Osteoblast (primary cell): ENCODE data around the gene TFDP1. TPM values are rescaled to one million over a fixed set of nuclear protein-coding genes. Genes with fewer than 3 reads are reported as not detected.
A peak's percentile ranks its signal among the peaks of the same experiment; 100 is the strongest.

Source experiments
- DNase-seq: peaks from one replicate; pipeline ENCODE4 v3.0.0; 2011; ENCODE audit warnings: low spot score, mixed read lengths; ENCODE audit not compliant: insufficient read length; ENCODE audit errors: missing footprints
- H2AFZ ChIP-seq: 2 replicates; pipeline ENCODE4 v1.6.0; 2011; ENCODE audit warnings: mild to moderate bottlenecking, low read length
- H3K27ac ChIP-seq: 2 replicates; pipeline ENCODE4 v1.5.1; 2011; ENCODE audit warnings: mild to moderate bottlenecking, low read depth, low read length, moderate library complexity
- H3K27me3 ChIP-seq: 2 replicates; pipeline ENCODE4 v1.6.0; 2012; ENCODE audit warnings: mild to moderate bottlenecking, control low read depth, inconsistent platforms, low read length, moderate library complexity; ENCODE audit not compliant: insufficient read depth
- H3K36me3 ChIP-seq: 2 replicates; pipeline ENCODE4 v1.5.1; 2011; ENCODE audit warnings: mild to moderate bottlenecking, low read length, control low read depth, moderate library complexity; ENCODE audit not compliant: insufficient read depth
- H3K4me1 ChIP-seq: 2 replicates; pipeline ENCODE4 v1.5.1; 2011; ENCODE audit warnings: mild to moderate bottlenecking, low read length, control low read depth, moderate library complexity; ENCODE audit not compliant: insufficient read depth
- H3K4me2 ChIP-seq: 2 replicates; pipeline ENCODE4 v1.6.0; 2011; ENCODE audit warnings: mild to moderate bottlenecking, low read length; ENCODE audit not compliant: insufficient read depth
- H3K4me3 ChIP-seq: fragments of 200-600 bp; sonication (generic); 3 replicates; pipeline ENCODE4 v1.5.1; 2012; ENCODE audit warnings: mild to moderate bottlenecking, low read length, inconsistent platforms; ENCODE audit not compliant: insufficient read depth
- H3K79me2 ChIP-seq: 2 replicates; pipeline ENCODE4 v1.6.0; 2012; ENCODE audit warnings: mild to moderate bottlenecking, low read length, control low read depth, inconsistent platforms; ENCODE audit not compliant: insufficient read depth
- H3K9me3 ChIP-seq: 2 replicates; pipeline ENCODE4 v1.5.1; 2011; ENCODE audit warnings: low read depth, low read length, control low read depth
- H4K20me1 ChIP-seq: 2 replicates; pipeline ENCODE4 v1.6.0; 2012; ENCODE audit warnings: mild to moderate bottlenecking, low read length, control low read depth; ENCODE audit not compliant: insufficient read depth
- total RNA-seq: library from RNA; depleted of rRNA; stranded (reverse); fragments of >200 nt; gene quantifications from 2 replicates; pipeline ENCODE4 v1.2.3, GENCODE V29; 2012
- TF ChIP-seq, protein P1 (sequence below): IDR thresholded peaks from 2 replicates; pipeline ENCODE4 v1.5.1; 2011; ENCODE audit warnings: mild to moderate bottlenecking, low read depth, low read length, moderate library complexity; ENCODE audit errors: extremely low read depth

TFDP1 gene
- total RNA-seq, 1 donor = 56.8 TPM

- H3K27ac ChIP-seq = no peak overlapping the region
- no peak overlapping the region for H3K4me2 ChIP-seq
- TF ChIP-seq, protein P1, sequence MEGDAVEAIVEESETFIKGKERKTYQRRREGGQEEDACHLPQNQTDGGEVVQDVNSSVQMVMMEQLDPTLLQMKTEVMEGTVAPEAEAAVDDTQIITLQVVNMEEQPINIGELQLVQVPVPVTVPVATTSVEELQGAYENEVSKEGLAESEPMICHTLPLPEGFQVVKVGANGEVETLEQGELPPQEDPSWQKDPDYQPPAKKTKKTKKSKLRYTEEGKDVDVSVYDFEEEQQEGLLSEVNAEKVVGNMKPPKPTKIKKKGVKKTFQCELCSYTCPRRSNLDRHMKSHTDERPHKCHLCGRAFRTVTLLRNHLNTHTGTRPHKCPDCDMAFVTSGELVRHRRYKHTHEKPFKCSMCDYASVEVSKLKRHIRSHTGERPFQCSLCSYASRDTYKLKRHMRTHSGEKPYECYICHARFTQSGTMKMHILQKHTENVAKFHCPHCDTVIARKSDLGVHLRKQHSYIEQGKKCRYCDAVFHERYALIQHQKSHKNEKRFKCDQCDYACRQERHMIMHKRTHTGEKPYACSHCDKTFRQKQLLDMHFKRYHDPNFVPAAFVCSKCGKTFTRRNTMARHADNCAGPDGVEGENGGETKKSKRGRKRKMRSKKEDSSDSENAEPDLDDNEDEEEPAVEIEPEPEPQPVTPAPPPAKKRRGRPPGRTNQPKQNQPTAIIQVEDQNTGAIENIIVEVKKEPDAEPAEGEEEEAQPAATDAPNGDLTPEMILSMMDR = no peak
- no peak overlapping the region for H2AFZ ChIP-seq
- DNase-seq = peak; percentile 72
- peaks cover 61% of the 10 kb centered on the region for H4K20me1 ChIP-seq
- no peaks in the 10 kb centered on the region for H3K27me3 ChIP-seq
- peaks cover 99% of the 10 kb centered on the region for H3K79me2 ChIP-seq
- H3K36me3 ChIP-seq = peaks cover 28% of the 10 kb centered on the region
- no peaks in the 10 kb centered on the region for H3K4me1 ChIP-seq
- no peaks in the 10 kb centered on the region for H3K9me3 ChIP-seq
- H3K4me3 ChIP-seq = no peak overlapping the region
These were observed 18.7 kb downstream of the TFDP1 start for GRCh38 chr13:113603116-113603710.

- no peak overlapping the region for H3K4me2 ChIP-seq
- H3K27me3 ChIP-seq = no peaks in the 10 kb centered on the region
- no peak overlapping the region for H2AFZ ChIP-seq
- TF ChIP-seq, protein P1 = no peak
- no peak overlapping the region for H3K27ac ChIP-seq
- H3K79me2 ChIP-seq = peaks cover 99% of the 10 kb centered on the region
- H3K4me3 ChIP-seq = no peak overlapping the region
- peaks cover 61% of the 10 kb centered on the region for H4K20me1 ChIP-seq
- no peaks in the 10 kb centered on the region for H3K9me3 ChIP-seq
- peak; percentile 84 for DNase-seq
- no peaks in the 10 kb centered on the region for H3K4me1 ChIP-seq
- H3K36me3 ChIP-seq = peaks cover 23% of the 10 kb centered on the region
These were observed 19.6 kb downstream of the TFDP1 start for GRCh38 chr13:113604186-113604585.

DNA sequence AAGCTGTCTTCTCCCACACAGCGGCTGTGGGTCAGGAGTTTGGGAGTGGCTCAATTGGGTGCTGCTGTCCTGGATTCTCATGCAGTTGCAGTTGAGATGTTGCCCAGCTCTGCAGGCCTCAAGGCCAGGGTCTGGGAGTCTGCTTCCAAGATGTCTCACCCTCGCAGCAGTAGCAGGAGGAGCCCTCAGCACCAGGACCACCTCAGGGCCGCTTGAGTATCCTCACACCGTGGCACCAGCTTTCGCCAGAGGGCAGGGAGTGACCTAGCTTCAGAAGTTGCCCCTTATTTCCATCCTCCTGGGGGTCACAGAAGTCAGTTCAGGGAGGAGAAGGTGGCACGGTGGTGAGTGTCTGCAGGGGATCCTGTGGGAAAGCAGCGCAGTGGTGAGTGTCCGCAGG, 20.9 kb downstream of the TFDP1 start:
- TF ChIP-seq, protein P1 = no peak
- no peaks in the 10 kb centered on the region for H3K9me3 ChIP-seq
- peaks cover 99% of the 10 kb centered on the region for H3K79me2 ChIP-seq
- no peak overlapping the region for H3K27ac ChIP-seq
- no peak overlapping the region for H3K4me3 ChIP-seq
- H3K4me2 ChIP-seq = no peak overlapping the region
- no peak overlapping the region for H2AFZ ChIP-seq
- peaks cover 64% of the 10 kb centered on the region for H4K20me1 ChIP-seq
- no peaks in the 10 kb centered on the region for H3K4me1 ChIP-seq
- H3K36me3 ChIP-seq = peaks cover 15% of the 10 kb centered on the region
- DNase-seq = peak; percentile 75
- H3K27me3 ChIP-seq = no peaks in the 10 kb centered on the region

GRCh38 chr13:113605866-113606438, 21.4 kb downstream of the TFDP1 start:
- H3K36me3 ChIP-seq = peaks cover 15% of the 10 kb centered on the region
- H3K79me2 ChIP-seq = peaks cover 99% of the 10 kb centered on the region
- peaks cover 66% of the 10 kb centered on the region for H4K20me1 ChIP-seq
- DNase-seq = no peak
- no peak overlapping the region for H3K4me2 ChIP-seq
- H3K27me3 ChIP-seq = no peaks in the 10 kb centered on the region
- H3K4me1 ChIP-seq = no peaks in the 10 kb centered on the region
- H3K4me3 ChIP-seq = no peak overlapping the region
- H3K9me3 ChIP-seq = no peaks in the 10 kb centered on the region
- H3K27ac ChIP-seq = no peak overlapping the region
- TF ChIP-seq, protein P1 = no peak
- H2AFZ ChIP-seq = no peak overlapping the region
